H9 (cell line): ENCODE measurements around the gene PCDHGA6. TPM values are rescaled to one million over a fixed set of nuclear protein-coding genes. Genes with fewer than 3 reads are reported as not detected.
"Not testable (repeated sequence)": the region's sequence is repeated elsewhere in the genome, so short reads cannot be mapped to it uniquely, and the experiment has no call there.

Source experiments
- DNase-seq: peaks from one replicate; pipeline ENCODE4 v3.0.0-alpha.2; 2017
- H2AFZ ChIP-seq: one replicate; pipeline ENCODE4 v1.6.1; 2013; ENCODE audit warnings: mild to moderate bottlenecking, low read length, control low read depth, moderate library complexity
- H2AK5ac ChIP-seq: 2 replicates; pipeline ENCODE4 v1.6.1; 2013; ENCODE audit warnings: low read length, control low read depth, mixed read lengths; ENCODE audit not compliant: insufficient read length
- H2BK120ac ChIP-seq: one replicate; pipeline ENCODE4 v1.6.1; 2013; ENCODE audit warnings: low read depth, mild to moderate bottlenecking, low read length, control low read depth, inconsistent platforms; ENCODE audit not compliant: poor library complexity, severe bottlenecking
- H2BK12ac ChIP-seq: 2 replicates; pipeline ENCODE4 v1.6.1; 2013; ENCODE audit warnings: low read length, control low read depth, mixed read lengths, low read depth; ENCODE audit not compliant: insufficient read length
- H2BK15ac ChIP-seq: 2 replicates; pipeline ENCODE4 v1.6.1; 2013; ENCODE audit warnings: low read depth, low read length, control low read depth
- H2BK20ac ChIP-seq: one replicate; pipeline ENCODE4 v1.6.1; 2013; ENCODE audit warnings: low read depth, mild to moderate bottlenecking, low read length, control low read depth, inconsistent platforms; ENCODE audit not compliant: poor library complexity, severe bottlenecking
- H2BK5ac ChIP-seq: 2 replicates; pipeline ENCODE4 v1.6.1; 2013; ENCODE audit warnings: low read length, control low read depth, mixed read lengths; ENCODE audit not compliant: insufficient read length
- H3K14ac ChIP-seq: 2 replicates; pipeline ENCODE4 v1.6.1; 2013; ENCODE audit warnings: low read length, control low read depth; ENCODE audit not compliant: insufficient read depth
- H3K18ac ChIP-seq: 2 replicates; pipeline ENCODE4 v1.6.1; 2013; ENCODE audit warnings: low read depth, mild to moderate bottlenecking, mixed read lengths, low read length, control low read depth; ENCODE audit not compliant: insufficient read length
- H3K23ac ChIP-seq: 2 replicates; pipeline ENCODE4 v1.6.1; 2013; ENCODE audit warnings: low read length, control low read depth, mixed read lengths, low read depth; ENCODE audit not compliant: insufficient read length
- H3K23me2 ChIP-seq: 2 replicates; pipeline ENCODE4 v1.6.1; 2013; ENCODE audit warnings: low read depth, mild to moderate bottlenecking, mixed read lengths, low read length, control low read depth; ENCODE audit not compliant: insufficient read length, poor library complexity, severe bottlenecking
- H3K27ac ChIP-seq: 2 replicates; pipeline ENCODE4 v1.5.1; 2013; ENCODE audit warnings: low read length, control low read depth, mixed read lengths, low read depth; ENCODE audit not compliant: insufficient read length
- H3K27me3 ChIP-seq: 2 replicates; pipeline ENCODE4 v1.6.1; 2013; ENCODE audit warnings: low read length, control low read depth, inconsistent platforms; ENCODE audit not compliant: insufficient read depth
- H3K4ac ChIP-seq: 2 replicates; pipeline ENCODE4 v1.6.1; 2013; ENCODE audit warnings: low read depth, mild to moderate bottlenecking, control low read depth, inconsistent platforms, low read length, moderate library complexity
- H3K4me1 ChIP-seq: 2 replicates; pipeline ENCODE4 v1.6.1; 2013; ENCODE audit warnings: low read length, control low read depth, inconsistent platforms; ENCODE audit not compliant: insufficient read depth
- H3K4me2 ChIP-seq: 2 replicates; pipeline ENCODE4 v1.6.1; 2013; ENCODE audit warnings: low read length, control low read depth, mixed read lengths; ENCODE audit not compliant: insufficient read length, insufficient read depth
- H3K56ac ChIP-seq: 2 replicates; pipeline ENCODE4 v1.6.1; 2013; ENCODE audit warnings: low read depth, mild to moderate bottlenecking, mixed read lengths, low read length, control low read depth; ENCODE audit not compliant: insufficient read length
- H3K79me1 ChIP-seq: 2 replicates; pipeline ENCODE4 v1.6.1; 2013; ENCODE audit warnings: low read depth, mild to moderate bottlenecking, moderate library complexity, low read length, control low read depth, inconsistent platforms; ENCODE audit not compliant: insufficient read depth, poor library complexity, severe bottlenecking
- H3K79me2 ChIP-seq: 2 replicates; pipeline ENCODE4 v1.6.1; 2013; ENCODE audit warnings: low read length, control low read depth, inconsistent platforms; ENCODE audit not compliant: insufficient read depth
- H3K9ac ChIP-seq: 2 replicates; pipeline ENCODE4 v1.6.1; 2013; ENCODE audit warnings: low read length, control low read depth, mixed read lengths; ENCODE audit not compliant: insufficient read length; ENCODE audit errors: extremely low read depth
- H3K9me3 ChIP-seq: one replicate; pipeline ENCODE4 v1.6.1; 2013; ENCODE audit warnings: low read depth, low read length, inconsistent platforms; ENCODE audit not compliant: control insufficient read depth
- H3T11ph ChIP-seq: one replicate; pipeline ENCODE4 v1.6.1; 2013; ENCODE audit warnings: mild to moderate bottlenecking, low read length, control low read depth, inconsistent platforms
- H4K20me1 ChIP-seq: one replicate; pipeline ENCODE4 v1.6.1; 2013; ENCODE audit not compliant: control insufficient read depth, insufficient read length, insufficient read depth
- H4K5ac ChIP-seq: 2 replicates; pipeline ENCODE4 v1.6.1; 2013; ENCODE audit warnings: low read depth, mild to moderate bottlenecking, mixed read lengths, low read length, control low read depth; ENCODE audit not compliant: insufficient read length
- H4K8ac ChIP-seq: replicated peaks from 2 replicates; pipeline ENCODE4 v1.6.1; 2013; ENCODE audit warnings: low read length, control low read depth, mixed read lengths, low read depth; ENCODE audit not compliant: insufficient read length
- H4K91ac ChIP-seq: 2 replicates; pipeline ENCODE4 v1.6.1; 2013; ENCODE audit warnings: low read depth, mild to moderate bottlenecking, moderate library complexity, mixed read lengths, low read length, control low read depth; ENCODE audit not compliant: insufficient read length
- H3K27ac Mint-ChIP-seq, 3 experiments: 2 replicates in 2 of 3; 3 replicates in 1 of 3; pipeline ENCODE4 v1.8.0; 2020 to 2021; ENCODE audit warnings: mixed read lengths in 3 of 3, mild to moderate bottlenecking in 1 of 3, moderate library complexity in 1 of 3
- H3K27me3 Mint-ChIP-seq: 2 replicates; pipeline ENCODE4 v1.8.0; 2021; ENCODE audit warnings: low read depth, mild to moderate bottlenecking, moderate library complexity, mixed read lengths
- H3K36me3 Mint-ChIP-seq, 3 experiments: 2 replicates in 2 of 3; 3 replicates in 1 of 3; pipeline ENCODE4 v1.8.0; 2020 to 2021; ENCODE audit warnings: low read depth in 3 of 3, mixed read lengths in 3 of 3; ENCODE audit not compliant: insufficient read depth in 1 of 3
- H3K4me1 Mint-ChIP-seq, 2 experiments: 2 replicates each; pipeline ENCODE4 v1.8.0; 2020; ENCODE audit warnings: mixed read lengths in 2 of 2
- H3K4me3 Mint-ChIP-seq, 2 experiments: 2 replicates in 1 of 2; 3 replicates in 1 of 2; pipeline ENCODE4 v1.8.0; 2020 to 2021; ENCODE audit warnings: mild to moderate bottlenecking in 2 of 2, mixed read lengths in 2 of 2, moderate library complexity in 1 of 2
- H3K9me3 Mint-ChIP-seq, 2 experiments: 2 replicates in 1 of 2; 3 replicates in 1 of 2; pipeline ENCODE4 v1.8.0; 2020; ENCODE audit warnings: mild to moderate bottlenecking in 2 of 2, mixed read lengths in 2 of 2, moderate library complexity in 1 of 2
- WGBS: extraction: QIAGEN DNeasy Blood & Tissue Kit; methylation state at CpG from one replicate; pipeline ENCODE4 v1.1.7; 2013; ENCODE audit warnings: missing lambda C conversion rate, low lambda C conversion rate, mixed read lengths; ENCODE audit not compliant: insufficient read length; ENCODE audit errors: extremely low coverage; 5-methylcytosine and 5-hydroxymethylcytosine counted together
- total RNA-seq: library from RNA; stranded (reverse); gene quantifications from 2 replicates; pipeline ENCODE4 v1.2.1, GENCODE V29; 2021
- TF ChIP-seq, protein P1 (sequence below): fragments of 200-600 bp; sonication (generic); conservative IDR thresholded peaks from 3 replicates; pipeline ENCODE4 v1.8.0; 2021; ENCODE audit warnings: antibody characterized with exemption, mild to moderate bottlenecking

PCDHGA6 gene
- total RNA-seq, 1 experiment from 2014 or later: 1.7 TPM

- TF ChIP-seq, protein P1, sequence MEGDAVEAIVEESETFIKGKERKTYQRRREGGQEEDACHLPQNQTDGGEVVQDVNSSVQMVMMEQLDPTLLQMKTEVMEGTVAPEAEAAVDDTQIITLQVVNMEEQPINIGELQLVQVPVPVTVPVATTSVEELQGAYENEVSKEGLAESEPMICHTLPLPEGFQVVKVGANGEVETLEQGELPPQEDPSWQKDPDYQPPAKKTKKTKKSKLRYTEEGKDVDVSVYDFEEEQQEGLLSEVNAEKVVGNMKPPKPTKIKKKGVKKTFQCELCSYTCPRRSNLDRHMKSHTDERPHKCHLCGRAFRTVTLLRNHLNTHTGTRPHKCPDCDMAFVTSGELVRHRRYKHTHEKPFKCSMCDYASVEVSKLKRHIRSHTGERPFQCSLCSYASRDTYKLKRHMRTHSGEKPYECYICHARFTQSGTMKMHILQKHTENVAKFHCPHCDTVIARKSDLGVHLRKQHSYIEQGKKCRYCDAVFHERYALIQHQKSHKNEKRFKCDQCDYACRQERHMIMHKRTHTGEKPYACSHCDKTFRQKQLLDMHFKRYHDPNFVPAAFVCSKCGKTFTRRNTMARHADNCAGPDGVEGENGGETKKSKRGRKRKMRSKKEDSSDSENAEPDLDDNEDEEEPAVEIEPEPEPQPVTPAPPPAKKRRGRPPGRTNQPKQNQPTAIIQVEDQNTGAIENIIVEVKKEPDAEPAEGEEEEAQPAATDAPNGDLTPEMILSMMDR: peak; percentile 30; the same call in 1 of the 3 replicates
- H3K56ac ChIP-seq, H3K9ac ChIP-seq, H3K27ac ChIP-seq, H3K4me1 ChIP-seq, H3K23ac ChIP-seq, H2BK20ac ChIP-seq, H3K79me2 ChIP-seq, H3K4me1 Mint-ChIP-seq, H2BK5ac ChIP-seq, H3K14ac ChIP-seq, H2AK5ac ChIP-seq, H2BK12ac ChIP-seq, H4K91ac ChIP-seq, H3K4me3 Mint-ChIP-seq, H4K8ac ChIP-seq, H4K20me1 ChIP-seq, H4K5ac ChIP-seq, H2BK120ac ChIP-seq, H2BK15ac ChIP-seq, H3K27me3 ChIP-seq, H3K27me3 Mint-ChIP-seq, H3K27ac Mint-ChIP-seq, H3K4ac ChIP-seq, H3K79me1 ChIP-seq, H3T11ph ChIP-seq, H3K4me2 ChIP-seq, H2AFZ ChIP-seq, H3K23me2 ChIP-seq, H3K18ac ChIP-seq: not testable (repeated sequence)
- peak; percentile 24 for DNase-seq
- WGBS: no CpG with 5 or more reads among the region's 48 CpGs
- peaks cover 59 to 70% of the 10 kb centered on the region in 2 experiments for H3K9me3 Mint-ChIP-seq
- H3K9me3 ChIP-seq: peaks cover 30% of the 10 kb centered on the region
- H3K36me3 Mint-ChIP-seq: peaks cover 30 to 45% (median 43%) of the 10 kb centered on the region in 3 experiments
These were observed 1.9 kb downstream of the PCDHGA6 start for GRCh38 chr5:141375444-141376155.
